ENCODE results near the gene MB. TPM values are rescaled to one million over a fixed set of nuclear protein-coding genes. Genes with fewer than 3 reads are reported as not detected.
"Not testable (repeated sequence)": the region's sequence is repeated elsewhere in the genome, so short reads cannot be mapped to it uniquely, and the experiment has no call there.

The MB gene
- total RNA-seq, 1 donor from 2014 or later = not detected

DNA sequence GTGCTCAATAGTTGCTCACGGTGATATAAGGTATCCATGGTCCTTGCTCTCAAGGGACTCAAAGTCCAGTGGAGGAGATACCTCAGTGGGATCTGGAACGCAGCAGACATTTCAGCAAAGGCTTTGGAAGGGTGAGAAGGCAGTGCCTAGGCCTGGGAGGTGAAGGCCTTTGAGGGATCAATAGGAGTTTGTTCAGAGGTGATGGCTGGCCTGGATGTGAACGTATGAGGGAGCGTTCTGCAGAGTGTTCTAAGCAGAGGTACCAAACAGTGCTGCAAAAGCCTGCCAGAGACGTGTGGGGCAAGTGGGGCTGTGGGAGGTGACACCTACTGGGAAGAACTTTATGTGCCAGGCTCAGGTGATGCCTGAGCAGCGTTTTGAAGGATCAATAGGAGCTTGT, 7.4 kb upstream of the MB start:
- Mint-ChIP-seq H3K4me1 (peaks cover 20% of the 10 kb centered on the region), H3K36me3 (no peaks in the 10 kb centered on the region), H3K27ac (no peak overlapping the region), H3K4me3 (no peak overlapping the region), H3K9me3 (no peaks in the 10 kb centered on the region), H3K27me3 (ENCODE audit: low read depth) (no peaks in the 10 kb centered on the region)
- DNase-seq (ENCODE audit: low spot score in 2 of 2, unreplicated experiment in 2 of 2) = no peak
- TF ChIP-seq, protein P1, sequence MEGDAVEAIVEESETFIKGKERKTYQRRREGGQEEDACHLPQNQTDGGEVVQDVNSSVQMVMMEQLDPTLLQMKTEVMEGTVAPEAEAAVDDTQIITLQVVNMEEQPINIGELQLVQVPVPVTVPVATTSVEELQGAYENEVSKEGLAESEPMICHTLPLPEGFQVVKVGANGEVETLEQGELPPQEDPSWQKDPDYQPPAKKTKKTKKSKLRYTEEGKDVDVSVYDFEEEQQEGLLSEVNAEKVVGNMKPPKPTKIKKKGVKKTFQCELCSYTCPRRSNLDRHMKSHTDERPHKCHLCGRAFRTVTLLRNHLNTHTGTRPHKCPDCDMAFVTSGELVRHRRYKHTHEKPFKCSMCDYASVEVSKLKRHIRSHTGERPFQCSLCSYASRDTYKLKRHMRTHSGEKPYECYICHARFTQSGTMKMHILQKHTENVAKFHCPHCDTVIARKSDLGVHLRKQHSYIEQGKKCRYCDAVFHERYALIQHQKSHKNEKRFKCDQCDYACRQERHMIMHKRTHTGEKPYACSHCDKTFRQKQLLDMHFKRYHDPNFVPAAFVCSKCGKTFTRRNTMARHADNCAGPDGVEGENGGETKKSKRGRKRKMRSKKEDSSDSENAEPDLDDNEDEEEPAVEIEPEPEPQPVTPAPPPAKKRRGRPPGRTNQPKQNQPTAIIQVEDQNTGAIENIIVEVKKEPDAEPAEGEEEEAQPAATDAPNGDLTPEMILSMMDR (IDR thresholded peaks at IDR 0.05; ENCODE audit: unreplicated experiment) = no peak

DNA sequence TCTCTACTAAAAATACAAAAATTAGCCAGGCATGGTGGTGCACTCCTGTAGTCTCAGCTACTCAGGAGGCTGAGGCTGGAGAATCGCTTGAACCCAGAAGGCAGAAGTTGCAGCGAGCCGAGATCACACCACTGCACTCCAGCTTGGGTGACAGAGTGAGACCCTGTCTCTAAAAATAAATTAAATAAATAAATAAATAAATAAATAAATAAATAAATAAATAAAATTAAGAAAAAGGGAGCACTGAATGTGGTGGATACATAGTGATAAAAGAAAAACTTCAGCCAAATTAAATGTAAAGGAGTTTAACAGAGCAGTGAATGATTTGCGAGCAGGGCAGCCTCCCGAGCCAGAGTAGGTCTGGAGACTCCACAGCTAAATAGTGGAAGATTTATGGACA, 6.8 kb upstream of the MB start:
- H3K27ac Mint-ChIP-seq; H3K27me3 Mint-ChIP-seq (ENCODE audit: low read depth); H3K36me3 Mint-ChIP-seq; H3K4me3 Mint-ChIP-seq; H3K9me3 Mint-ChIP-seq; DNase-seq (ENCODE audit: low spot score in 2 of 2, unreplicated experiment in 2 of 2): not testable (repeated sequence)
- peaks cover 18% of the 10 kb centered on the region for H3K4me1 Mint-ChIP-seq

DNA sequence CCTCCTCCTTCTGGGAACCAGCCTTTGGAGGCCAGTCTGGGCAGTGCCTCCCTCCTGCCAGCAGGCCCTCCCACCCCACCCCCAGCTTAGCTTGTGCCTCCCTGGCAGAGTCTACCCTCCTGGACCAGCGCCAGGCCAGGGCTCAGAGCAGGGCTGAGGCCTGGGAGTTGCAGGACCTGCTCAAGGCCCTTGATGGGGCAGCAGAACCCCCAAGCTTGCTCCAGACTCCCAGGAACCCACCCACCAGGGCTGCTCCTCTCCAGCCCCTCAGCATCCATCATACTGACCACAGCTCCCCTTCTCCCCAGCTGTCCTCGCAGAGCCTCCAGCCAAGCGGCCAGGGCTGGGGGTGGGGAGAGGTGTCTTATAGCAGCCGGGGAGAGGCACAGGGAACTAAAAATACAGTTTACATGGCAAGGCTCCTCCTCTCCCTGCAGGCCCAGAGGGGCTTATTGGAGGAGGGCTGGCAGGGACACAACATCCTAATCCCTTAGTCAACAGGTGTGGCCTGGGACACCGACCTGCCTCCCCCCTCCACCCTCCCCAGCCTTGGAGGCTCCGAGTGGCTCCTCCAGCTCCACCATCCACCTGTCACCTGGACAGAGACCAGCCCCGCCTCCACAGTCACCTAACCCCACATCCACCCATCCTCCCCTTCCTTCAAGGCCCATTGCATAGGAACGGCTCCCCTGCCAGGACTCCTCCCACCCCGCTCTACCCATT, 5.2 kb upstream of the MB start:
- no peaks in the 10 kb centered on the region for H3K36me3 Mint-ChIP-seq
- no peak overlapping the region for H3K4me3 Mint-ChIP-seq
- no peak overlapping the region for H3K27ac Mint-ChIP-seq
- DNase-seq (ENCODE audit: low spot score in 2 of 2, unreplicated experiment in 2 of 2) = no peak
- no peaks in the 10 kb centered on the region for H3K9me3 Mint-ChIP-seq
- H3K4me1 Mint-ChIP-seq = peaks cover 12% of the 10 kb centered on the region
- no peaks in the 10 kb centered on the region for H3K27me3 Mint-ChIP-seq (ENCODE audit: low read depth)
- TF ChIP-seq, protein P1 (IDR thresholded peaks at IDR 0.05; ENCODE audit: unreplicated experiment) = no peak

DNA sequence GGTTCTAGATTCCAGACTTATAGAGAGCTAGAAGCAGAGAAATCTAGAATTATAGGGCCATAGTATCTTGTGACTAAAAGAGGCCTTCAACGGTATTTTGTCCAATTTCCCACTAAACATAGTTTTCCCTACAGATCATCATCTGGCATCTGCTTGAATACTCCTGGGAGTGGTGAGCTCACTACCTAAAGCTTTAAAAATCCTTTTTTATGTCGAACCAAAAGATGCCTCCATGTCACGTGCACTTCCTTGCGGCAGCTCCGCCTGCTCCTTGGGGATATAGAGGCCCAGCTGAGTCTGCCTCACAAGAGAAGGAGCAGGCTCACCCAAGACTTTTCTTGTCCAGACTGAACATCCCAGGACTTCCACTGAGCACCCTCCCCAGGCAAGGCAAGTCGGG, 4.3 kb upstream of the MB start:
- Mint-ChIP-seq H3K4me1 (peaks cover 8% of the 10 kb centered on the region), H3K4me3 (no peak overlapping the region), H3K27me3 (ENCODE audit: low read depth) (no peaks in the 10 kb centered on the region), H3K36me3 (no peaks in the 10 kb centered on the region), H3K27ac (no peak overlapping the region), H3K9me3 (no peaks in the 10 kb centered on the region)
- DNase-seq (ENCODE audit: low spot score in 2 of 2, unreplicated experiment in 2 of 2) = no peak
- TF ChIP-seq, protein P1 (IDR thresholded peaks at IDR 0.05; ENCODE audit: unreplicated experiment) = no peak

DNA sequence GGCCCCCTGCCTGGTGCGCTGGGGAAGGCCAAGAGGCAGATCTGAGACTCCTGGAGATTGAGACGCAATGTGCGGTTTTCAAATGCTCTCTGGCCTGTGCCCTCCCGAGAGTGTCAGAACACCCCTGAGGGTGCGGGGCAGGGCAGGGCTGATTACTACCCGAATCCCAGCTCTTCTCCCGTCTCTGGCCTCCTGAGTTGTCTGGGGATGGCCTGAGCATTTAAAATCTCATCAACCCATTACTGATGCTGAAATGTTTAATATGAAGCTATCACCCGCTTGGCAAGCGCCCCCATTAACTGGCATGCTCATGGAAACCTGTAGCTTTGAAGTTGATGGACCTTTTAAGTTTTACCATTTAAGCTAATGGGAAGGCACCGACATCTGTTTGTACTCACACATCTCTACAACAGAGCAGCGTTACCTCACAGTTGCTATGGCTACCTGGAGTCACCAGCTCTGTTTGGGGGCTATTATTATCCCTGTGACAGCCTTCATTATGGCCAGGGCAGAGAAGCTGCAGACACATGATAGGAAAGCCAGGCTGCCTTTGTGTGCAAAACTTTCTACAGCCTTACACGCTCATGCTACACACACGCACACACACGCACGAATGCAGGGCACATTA, 3.6 kb upstream of the MB start:
- H3K27me3 Mint-ChIP-seq (ENCODE audit: low read depth) = no peaks in the 10 kb centered on the region
- H3K9me3 Mint-ChIP-seq = no peaks in the 10 kb centered on the region
- H3K27ac Mint-ChIP-seq = no peak overlapping the region
- H3K36me3 Mint-ChIP-seq = no peaks in the 10 kb centered on the region
- TF ChIP-seq, protein P1 (IDR thresholded peaks at IDR 0.05; ENCODE audit: unreplicated experiment) = no peak
- no peak for DNase-seq (ENCODE audit: low spot score in 2 of 2, unreplicated experiment in 2 of 2)
- H3K4me3 Mint-ChIP-seq = no peak overlapping the region
- peaks cover 8% of the 10 kb centered on the region for H3K4me1 Mint-ChIP-seq

DNA sequence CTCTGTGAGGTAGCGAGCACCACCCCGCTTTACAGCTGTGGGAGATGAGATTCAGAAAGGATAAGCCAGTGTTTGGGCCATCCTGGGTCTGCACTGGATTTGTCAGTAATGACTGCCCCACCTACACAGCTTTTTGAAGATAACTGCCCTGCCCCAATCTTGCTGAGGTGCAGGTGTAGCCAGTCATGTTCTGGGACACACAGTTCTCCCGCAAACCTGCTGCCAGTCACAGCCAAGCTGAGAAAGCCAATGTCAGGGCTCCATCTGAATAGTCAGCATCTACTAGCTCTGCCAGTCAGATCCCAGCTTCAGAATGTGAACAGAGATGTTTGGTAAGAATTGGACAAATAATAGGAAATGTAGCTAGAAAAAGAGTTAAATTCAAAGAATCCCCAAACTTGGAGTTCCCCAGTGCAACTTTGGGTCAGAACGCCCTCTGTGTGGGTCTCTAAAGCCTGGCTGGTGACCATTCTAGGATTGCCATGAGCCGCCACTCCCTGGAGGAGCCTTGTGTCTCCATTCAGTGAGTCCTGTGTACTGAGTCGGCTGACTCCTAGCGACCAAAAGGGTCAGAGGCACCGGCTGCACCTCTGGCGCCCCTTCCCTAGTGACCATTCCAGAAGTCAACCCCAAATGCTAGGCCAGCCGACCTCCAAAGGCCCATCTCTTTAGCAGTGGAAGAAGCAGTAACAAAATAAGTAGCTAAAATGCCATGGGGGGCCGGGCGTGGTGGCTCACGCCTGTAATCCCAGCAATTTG, 2.4 kb upstream of the MB start:
- Mint-ChIP-seq H3K4me3 (no peak overlapping the region), H3K27me3 (ENCODE audit: low read depth) (no peaks in the 10 kb centered on the region), H3K9me3 (no peaks in the 10 kb centered on the region), H3K27ac (no peak overlapping the region), H3K36me3 (no peaks in the 10 kb centered on the region), H3K4me1 (peaks cover 8% of the 10 kb centered on the region)
- DNase-seq (ENCODE audit: low spot score in 2 of 2, unreplicated experiment in 2 of 2) = no peak
- TF ChIP-seq, protein P1 (IDR thresholded peaks at IDR 0.05; ENCODE audit: unreplicated experiment) = no peak

All from mesothelial cell of epicardium (in vitro differentiated cells).